Measurements from ENCODE around the gene KRTAP10-12.

Gene KRTAP10-12

DNA sequence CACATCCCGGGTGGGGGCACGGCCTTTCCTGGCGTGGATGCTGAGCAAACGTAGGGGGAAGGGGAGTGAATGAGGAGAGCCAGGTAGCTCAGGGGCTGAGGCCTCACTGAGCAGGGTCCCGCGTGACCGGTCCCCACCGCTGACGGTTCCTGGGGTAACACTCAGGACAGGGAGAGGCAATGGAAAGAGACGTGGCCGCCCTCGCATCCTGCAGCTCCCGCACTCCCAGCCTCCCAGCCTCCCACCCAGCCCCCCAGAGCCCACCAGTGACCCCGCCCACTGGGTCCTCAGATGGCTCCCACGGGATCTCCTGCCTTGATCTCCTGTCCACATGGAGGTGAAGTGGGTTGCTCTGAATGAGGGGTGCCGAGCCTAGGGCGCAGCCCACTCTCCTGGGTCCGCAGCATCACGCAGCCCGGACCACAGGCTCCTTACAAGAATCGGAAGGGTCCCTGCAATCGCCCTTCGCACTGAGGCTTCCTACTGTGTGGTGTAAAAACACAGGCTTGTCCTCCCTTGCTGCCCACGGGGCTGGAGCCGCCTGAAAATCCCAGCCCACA lies 12.0 kb downstream of the KRTAP10-12 start:
- no peak overlapping the region for H3K4me3 ChIP-seq (ENCODE audit: low read depth, low read length)
- no peak for DNase-seq (ENCODE audit: low read depth)

DNA sequence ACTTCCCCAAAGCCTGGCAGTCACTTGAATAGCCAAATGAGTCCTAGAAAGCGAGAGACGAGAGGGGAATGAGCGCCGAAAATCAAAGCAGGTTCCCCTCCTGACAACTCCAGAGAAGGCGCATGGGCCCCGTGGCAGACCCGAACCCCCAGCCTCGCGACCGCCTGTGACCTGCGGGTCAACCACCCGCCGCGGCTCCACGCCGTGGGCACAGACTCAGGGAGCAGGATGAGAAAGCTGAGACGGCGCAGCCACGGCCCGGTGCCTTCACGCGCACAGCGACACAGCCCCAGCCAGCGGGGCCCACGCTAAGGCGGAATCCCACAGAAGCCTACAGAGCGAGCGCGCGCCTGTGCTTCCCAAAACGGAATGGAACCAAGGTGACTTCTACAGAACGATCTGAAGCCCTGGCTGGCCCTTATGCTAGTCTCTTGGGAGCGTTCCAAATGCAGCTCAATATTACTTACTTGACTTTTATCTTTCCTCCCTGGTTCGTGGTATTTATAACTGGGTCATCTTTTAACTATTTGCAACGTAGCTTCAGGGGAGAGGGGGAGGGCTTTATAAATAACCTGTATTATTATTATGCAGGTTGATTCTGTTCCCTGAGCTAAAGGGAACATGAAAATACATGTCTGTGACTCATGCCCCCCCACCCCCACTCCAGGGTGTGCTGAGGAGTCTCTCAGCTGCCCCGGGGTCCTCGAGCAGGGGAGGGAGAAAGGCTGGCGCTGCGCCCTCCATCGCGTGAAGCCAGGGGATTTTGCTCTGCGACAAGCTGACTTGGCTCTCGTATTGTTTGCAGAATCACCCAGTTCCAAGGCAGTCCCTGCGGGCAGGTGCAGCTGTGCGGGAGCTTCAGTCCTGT lies 12.7 kb downstream of the KRTAP10-12 start:
- no peak overlapping the region for H3K4me3 ChIP-seq (ENCODE audit: low read depth, low read length)

GRCh38 chr21:44710294-44710665 lies 13.3 kb downstream of the KRTAP10-12 start:
- no peak overlapping the region for H3K4me3 ChIP-seq (ENCODE audit: low read depth, low read length)
- no peak for DNase-seq (ENCODE audit: low read depth)

More for the DNA sequence above, 12.7 kb downstream of the KRTAP10-12 start:
- no peak for DNase-seq (ENCODE audit: low read depth)

- H3K4me3 ChIP-seq (ENCODE audit: low read depth, low read length) = no peak overlapping the region
- no peak for DNase-seq (ENCODE audit: low read depth)
Measured at GRCh38 chr21:44710756-44711326, 13.9 kb downstream of the KRTAP10-12 start.

GRCh38 chr21:44711327-44712202 lies 14.6 kb downstream of the KRTAP10-12 start, which contains the start of gene TSPEAR:
Gene TSPEAR (minus strand): TSS chr21:44711572. CDS start chr21:44711514, 58 bp downstream.
- no peak within 1 kb of the TSS for H3K4me3 ChIP-seq (ENCODE audit: low read depth, low read length)
- DNase-seq (ENCODE audit: low read depth) = no peak

DNA sequence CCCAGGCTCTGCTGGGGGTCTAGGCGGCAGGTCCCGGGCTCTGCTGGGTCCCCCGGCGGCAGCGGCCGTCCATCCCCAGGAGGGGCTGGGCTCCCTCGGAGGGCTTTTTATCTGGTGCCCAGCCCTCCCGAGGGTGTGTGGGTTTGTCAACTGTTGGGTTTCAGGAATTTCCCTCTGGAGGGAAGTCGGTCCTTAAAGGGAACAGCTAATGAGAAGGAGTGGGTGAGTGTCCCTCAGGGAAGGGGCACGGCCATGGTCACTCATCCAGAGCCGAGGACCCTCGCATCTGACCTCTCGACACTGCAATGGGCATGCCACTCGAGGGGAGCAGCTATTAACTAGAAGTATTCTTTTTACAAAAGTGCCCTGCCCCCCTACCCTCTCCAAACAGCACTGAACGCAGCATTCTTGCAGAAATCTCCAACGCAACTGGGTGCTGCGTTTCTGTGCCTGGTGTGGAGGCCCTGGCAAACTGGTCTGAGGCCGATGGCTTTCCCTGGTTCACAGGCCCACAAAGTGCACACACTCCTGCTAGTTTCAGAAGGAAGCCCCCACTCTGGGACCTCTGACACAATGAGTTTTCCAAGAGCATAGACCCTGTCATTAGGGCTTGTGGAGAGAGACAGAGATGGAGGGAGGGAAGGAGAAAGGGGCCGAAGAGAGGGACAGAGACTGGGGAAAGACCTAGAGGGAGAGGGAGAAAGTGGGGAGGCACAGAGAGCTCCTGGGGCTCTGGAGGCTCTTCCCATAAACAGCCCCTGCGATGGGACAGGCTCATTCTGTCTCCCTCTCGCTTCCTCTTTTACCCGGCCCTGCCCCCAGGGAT lies 15.4 kb downstream of the KRTAP10-12 start:
- no peak overlapping the region for H3K4me3 ChIP-seq (ENCODE audit: low read depth, low read length)
- DNase-seq (ENCODE audit: low read depth) = no peak

- DNase-seq (ENCODE audit: low read depth) = no peak
- H3K4me3 ChIP-seq (ENCODE audit: low read depth, low read length) = no peak overlapping the region
Measured at GRCh38 chr21:44713130-44713529, 16.2 kb downstream of the KRTAP10-12 start.

GRCh38 chr21:44713846-44714245 lies 16.9 kb downstream of the KRTAP10-12 start:
- DNase-seq (ENCODE audit: low read depth) = no peak
- no peak overlapping the region for H3K4me3 ChIP-seq (ENCODE audit: low read depth, low read length)

DNA sequence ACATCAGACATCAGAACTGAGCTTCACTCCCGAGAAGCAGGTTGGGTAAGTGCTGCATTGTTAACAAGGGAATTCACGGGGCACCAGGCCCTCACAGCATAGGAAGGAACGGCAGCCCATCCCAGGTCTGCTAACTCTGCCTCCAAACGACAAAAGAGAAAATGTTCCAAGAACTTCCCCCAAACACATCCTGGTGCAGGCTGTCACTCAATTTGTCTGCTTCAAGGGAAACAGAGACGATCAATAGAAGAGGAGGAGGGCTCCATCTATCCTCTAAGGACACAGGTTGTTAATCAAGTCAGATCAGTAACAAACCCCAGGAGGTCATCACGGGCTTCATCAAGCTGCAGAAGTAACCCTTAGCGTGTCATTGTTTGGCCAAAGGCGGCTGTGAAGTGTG lies 17.9 kb downstream of the KRTAP10-12 start:
- no peak for DNase-seq (ENCODE audit: low read depth)
- no peak overlapping the region for H3K4me3 ChIP-seq (ENCODE audit: low read depth, low read length)

GRCh38 chr21:44716984-44717383 lies 20.0 kb downstream of the KRTAP10-12 start:
- DNase-seq (ENCODE audit: low read depth) = no peak
- no peak overlapping the region for H3K4me3 ChIP-seq (ENCODE audit: low read depth, low read length)

DNA sequence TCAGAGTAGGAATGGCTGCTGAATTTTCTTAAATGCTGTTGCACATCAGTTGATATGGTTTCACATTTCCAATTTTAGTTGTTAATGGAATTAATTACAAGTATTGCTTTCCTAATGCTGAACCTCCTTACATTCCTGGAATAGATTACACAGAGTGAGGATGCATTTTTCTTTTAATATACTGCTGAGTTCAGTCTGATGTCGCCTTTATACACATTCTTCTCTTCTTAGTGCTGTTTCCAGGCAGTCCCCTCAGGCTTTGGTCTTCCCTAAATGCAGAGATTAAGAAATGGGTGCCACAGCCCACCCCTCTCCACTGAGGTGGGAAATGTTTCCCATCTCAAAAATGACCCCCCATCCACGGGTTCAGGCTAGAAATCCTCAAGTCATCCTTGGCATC lies 21.1 kb downstream of the KRTAP10-12 start:
- H3K4me3 ChIP-seq (ENCODE audit: low read depth, low read length) = no peak overlapping the region
- no peak for DNase-seq (ENCODE audit: low read depth)

DNA sequence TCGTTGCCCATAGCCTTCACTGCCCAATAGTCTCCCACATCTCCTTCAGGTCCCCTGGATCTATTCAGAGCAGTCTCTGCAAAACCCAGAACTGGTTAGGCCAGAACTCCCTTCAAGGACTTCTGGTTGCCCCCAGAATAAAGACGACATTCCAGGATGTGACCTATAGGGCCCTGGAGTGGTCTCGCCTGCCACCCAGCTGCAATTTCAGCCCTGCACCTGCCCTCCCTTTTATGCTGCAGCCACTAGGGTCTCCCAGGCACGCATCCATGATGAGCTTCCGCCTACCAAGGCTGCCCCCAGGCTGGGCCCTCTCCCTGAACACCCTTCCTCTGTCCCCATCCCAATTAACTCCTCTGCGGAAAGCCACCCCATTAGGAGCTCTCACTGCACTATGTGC lies 21.6 kb downstream of the KRTAP10-12 start:
- DNase-seq (ENCODE audit: low read depth) = no peak
- H3K4me3 ChIP-seq (ENCODE audit: low read depth, low read length) = no peak overlapping the region

- DNase-seq (ENCODE audit: low read depth) = no peak
- H3K4me3 ChIP-seq (ENCODE audit: low read depth, low read length) = no peak overlapping the region
Measured at GRCh38 chr21:44720170-44720569, 23.2 kb downstream of the KRTAP10-12 start.

GRCh38 chr21:44722731-44723130 lies 25.8 kb downstream of the KRTAP10-12 start:
- DNase-seq (ENCODE audit: low read depth) = no peak
- no peak overlapping the region for H3K4me3 ChIP-seq (ENCODE audit: low read depth, low read length)

DNA sequence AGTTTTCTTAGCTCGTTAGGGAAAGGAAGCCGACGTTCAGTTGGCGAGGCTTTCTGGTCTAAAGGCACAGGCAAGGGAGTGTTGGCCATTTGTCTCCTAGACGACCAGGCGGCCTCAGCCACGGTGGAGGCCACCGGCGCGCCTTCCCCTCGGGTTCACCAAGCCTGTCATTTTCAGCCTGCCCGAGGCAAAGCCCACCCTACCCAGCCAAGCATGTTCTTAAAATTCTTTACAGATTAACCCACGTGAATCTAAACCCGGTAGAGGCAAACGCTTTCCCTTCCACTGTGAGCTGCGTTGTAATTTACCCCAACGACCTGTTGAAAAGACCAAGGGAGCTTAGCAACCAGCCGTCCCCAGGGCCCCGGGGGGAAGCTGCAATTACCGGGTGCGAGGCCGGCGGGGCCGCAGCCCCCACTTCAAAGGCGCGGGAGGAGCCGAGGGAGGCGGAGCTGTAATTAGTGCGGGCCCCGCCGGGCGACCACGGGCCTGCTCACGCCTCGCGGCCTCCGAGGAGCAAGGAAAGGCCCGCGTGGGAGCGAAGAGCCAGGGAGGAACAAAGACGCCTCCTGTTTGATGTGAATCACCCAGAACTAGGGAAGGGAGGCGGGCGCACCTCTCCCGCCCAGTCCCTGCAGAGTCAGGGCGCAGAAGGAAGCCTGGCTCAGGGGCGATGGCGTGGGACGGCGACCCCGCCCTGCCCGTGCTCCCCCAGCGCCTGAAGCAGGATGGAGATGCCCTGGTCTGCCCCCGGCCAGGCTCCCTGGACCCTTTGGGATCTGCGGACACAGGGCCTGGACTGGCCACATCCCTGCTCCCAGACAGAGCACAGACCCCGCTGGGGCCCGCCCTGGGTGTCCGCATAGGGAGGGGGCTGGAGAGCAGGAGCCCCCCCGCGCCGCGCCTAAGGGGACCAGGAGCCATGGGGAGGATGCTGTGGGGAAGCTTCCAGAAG lies 26.5 kb downstream of the KRTAP10-12 start:
- DNase-seq (ENCODE audit: low read depth) = no peak

DNA sequence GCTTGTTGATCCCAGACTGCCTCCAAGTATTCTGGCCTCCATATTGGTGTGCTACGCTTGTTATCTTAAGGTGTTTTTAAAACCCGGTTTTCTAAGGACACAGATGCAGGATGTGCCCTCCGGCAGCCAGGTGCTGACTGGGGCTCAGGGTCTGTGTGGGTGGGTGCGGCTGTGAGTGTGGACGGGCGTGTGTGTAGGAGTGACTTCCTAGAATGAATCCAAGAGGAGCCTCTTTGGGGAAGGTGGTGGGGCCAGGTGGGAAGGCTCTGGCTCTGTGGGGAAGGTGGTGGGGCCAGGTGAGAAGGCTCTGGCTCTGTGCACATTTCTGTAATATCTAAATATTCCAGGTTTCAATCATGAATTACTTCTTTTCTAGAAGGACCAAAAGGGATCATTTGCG lies 27.2 kb downstream of the KRTAP10-12 start:
- no peak for DNase-seq (ENCODE audit: low read depth)
- no peak overlapping the region for H3K4me3 ChIP-seq (ENCODE audit: low read depth, low read length)

More for the DNA sequence above, 26.5 kb downstream of the KRTAP10-12 start:
- H3K4me3 ChIP-seq (ENCODE audit: low read depth, low read length) = no peak overlapping the region

- DNase-seq (ENCODE audit: low read depth) = no peak
- no peak overlapping the region for H3K4me3 ChIP-seq (ENCODE audit: low read depth, low read length)
Measured at GRCh38 chr21:44724926-44725325, 28.0 kb downstream of the KRTAP10-12 start.

DNA sequence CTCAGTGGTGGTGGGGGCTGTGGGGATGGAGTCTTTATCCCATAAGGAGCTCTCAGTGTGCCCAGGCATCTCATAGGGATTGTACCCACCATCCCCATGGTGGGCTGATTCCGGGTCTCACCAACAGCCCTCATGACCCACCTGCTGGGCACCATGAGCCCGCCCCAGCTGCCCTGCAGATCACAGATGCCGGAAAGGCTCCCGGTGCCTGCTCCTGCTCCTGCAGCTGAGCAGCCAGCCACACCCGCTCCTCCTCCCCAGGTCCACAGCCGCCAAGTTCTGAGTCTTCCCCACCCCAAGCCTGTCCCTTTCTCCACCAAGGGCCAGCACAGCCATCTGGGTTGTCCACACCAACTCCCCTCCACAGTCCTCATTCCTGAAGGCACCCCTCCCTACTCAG lies 29.9 kb downstream of the KRTAP10-12 start:
- no peak overlapping the region for H3K4me3 ChIP-seq (ENCODE audit: low read depth, low read length)
- no peak for DNase-seq (ENCODE audit: low read depth)

Measured in skeletal muscle cell (primary cell).